ENCODE measurements around the gene VASH1. TPM values are rescaled to one million over a fixed set of nuclear protein-coding genes. Genes with fewer than 3 reads are reported as not detected.
A peak's percentile ranks its signal among the peaks of the same experiment; 100 is the strongest.

VASH1 gene
- total RNA-seq, 1 experiment from 2014 or later = 4.8 TPM

- Histone ChIP-seq H3K36me3 (replicated peaks; ENCODE audit: control insufficient read depth, insufficient read depth, low read length) (no peaks in the 10 kb centered on the region), H3K4me3 (ENCODE audit: insufficient read depth, low read depth, low read length) (peak overlapping the region; percentile 68), H3K27me3 (ENCODE audit: control insufficient read depth, insufficient read depth, low read length) (peaks cover 42% of the 10 kb centered on the region)
- DNase-seq = peak; percentile 37
These were observed 735 bp upstream of the VASH1 start for GRCh38 chr14:76760331-76761135.

DNA sequence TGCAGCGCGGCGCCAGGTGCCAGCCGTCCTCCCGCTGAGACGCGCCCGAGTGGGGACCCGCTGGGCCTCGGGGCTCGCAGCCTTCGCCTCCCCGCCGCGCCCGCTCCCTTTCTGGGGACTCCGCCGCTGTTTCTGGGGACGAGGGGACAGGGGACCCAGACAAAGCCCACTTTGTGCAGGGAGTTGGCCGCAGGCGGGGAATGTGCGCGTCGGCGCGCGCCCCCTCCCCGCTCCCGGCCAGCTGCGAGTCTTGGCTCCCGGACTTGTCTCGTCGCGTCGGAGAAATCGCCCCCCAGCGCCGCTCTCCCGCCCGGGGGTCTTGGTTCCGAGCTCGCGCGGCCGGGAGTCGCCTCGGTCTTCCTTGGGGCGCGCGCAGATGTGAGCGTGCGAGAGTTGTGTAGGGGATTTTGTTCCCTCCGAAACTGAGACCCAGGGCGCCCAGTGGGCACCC is 717 bp downstream of the VASH1 start:
- Histone ChIP-seq H3K4me3 (ENCODE audit: insufficient read depth, low read depth, low read length) (peak overlapping the region; percentile 68), H3K27me3 (ENCODE audit: control insufficient read depth, insufficient read depth, low read length) (peaks cover 42% of the 10 kb centered on the region), H3K36me3 (replicated peaks; ENCODE audit: control insufficient read depth, insufficient read depth, low read length) (no peaks in the 10 kb centered on the region)
- DNase-seq = peak; percentile 81

GRCh38 chr14:76762411-76763095 is 1.3 kb downstream of the VASH1 start:
- H3K27me3 ChIP-seq (ENCODE audit: control insufficient read depth, insufficient read depth, low read length) = peaks cover 42% of the 10 kb centered on the region
- DNase-seq = peak; percentile 53
- H3K4me3 ChIP-seq (ENCODE audit: insufficient read depth, low read depth, low read length) = peak overlapping the region; percentile 68
- H3K36me3 ChIP-seq (replicated peaks; ENCODE audit: control insufficient read depth, insufficient read depth, low read length) = no peaks in the 10 kb centered on the region

- H3K36me3 ChIP-seq (replicated peaks; ENCODE audit: control insufficient read depth, insufficient read depth, low read length) = no peaks in the 10 kb centered on the region
- peaks cover 42% of the 10 kb centered on the region for H3K27me3 ChIP-seq (ENCODE audit: control insufficient read depth, insufficient read depth, low read length)
- DNase-seq = no peak
- no peak overlapping the region for H3K4me3 ChIP-seq (ENCODE audit: insufficient read depth, low read depth, low read length)
These were observed 2.1 kb downstream of the VASH1 start for GRCh38 chr14:76763096-76764041.

GRCh38 chr14:76765461-76765931 is 4.2 kb downstream of the VASH1 start:
- Histone ChIP-seq H3K27me3 (ENCODE audit: control insufficient read depth, insufficient read depth, low read length) (peaks cover 34% of the 10 kb centered on the region), H3K4me3 (ENCODE audit: insufficient read depth, low read depth, low read length) (no peak overlapping the region), H3K36me3 (replicated peaks; ENCODE audit: control insufficient read depth, insufficient read depth, low read length) (no peaks in the 10 kb centered on the region)
- DNase-seq = peak; percentile 49

DNA sequence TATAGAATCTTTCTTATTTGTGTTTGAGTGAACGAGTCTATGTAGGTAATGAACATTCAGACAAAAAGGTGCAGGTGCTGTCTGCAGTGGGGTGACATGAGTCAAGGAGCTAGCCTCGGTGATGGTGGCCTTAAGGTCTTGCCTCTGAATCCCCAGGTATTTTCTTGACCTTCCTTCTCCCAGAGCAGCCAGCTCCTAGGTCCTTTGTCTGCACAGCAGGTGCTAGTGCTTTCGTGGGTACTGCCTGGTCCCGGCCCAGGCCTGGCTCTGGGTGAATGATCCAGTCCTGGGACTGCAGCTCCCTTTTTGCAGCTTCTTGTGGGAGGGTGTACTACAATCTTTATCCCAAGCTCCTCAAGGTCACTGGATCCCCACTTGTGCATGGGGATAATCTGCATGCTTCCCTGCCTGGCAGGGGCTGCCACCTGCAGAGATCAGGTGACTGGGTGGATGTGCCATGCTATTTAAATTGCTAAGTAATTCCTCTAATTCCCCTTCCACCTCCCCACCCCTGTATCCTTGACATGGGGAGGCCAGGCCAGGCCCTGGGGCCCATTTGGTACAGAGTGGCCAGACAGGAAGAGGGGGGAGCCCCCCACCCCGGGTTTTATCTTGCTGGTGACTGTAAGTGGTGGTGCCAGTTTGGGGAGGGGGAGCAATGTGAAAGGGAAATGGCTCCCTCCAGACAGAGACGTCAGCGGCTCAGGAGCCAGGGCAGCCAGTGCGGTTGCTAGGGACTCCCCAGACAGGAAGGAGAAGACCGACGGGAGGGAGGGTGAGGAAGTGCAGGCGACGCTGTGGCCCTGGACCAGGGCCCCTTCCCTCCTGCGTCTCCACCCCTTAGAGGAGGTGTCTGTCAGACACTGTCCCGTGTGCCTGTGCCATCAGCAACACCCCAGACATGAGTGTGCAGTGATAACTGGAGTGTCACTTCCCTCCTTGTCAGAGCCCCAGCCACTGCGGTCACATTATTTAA is 6.7 kb downstream of the VASH1 start:
- H3K4me3 ChIP-seq (ENCODE audit: insufficient read depth, low read depth, low read length) = no peak overlapping the region
- H3K36me3 ChIP-seq (replicated peaks; ENCODE audit: control insufficient read depth, insufficient read depth, low read length) = no peaks in the 10 kb centered on the region
- DNase-seq = peak; percentile 83
- H3K27me3 ChIP-seq (ENCODE audit: control insufficient read depth, insufficient read depth, low read length) = peaks cover 11% of the 10 kb centered on the region

DNA sequence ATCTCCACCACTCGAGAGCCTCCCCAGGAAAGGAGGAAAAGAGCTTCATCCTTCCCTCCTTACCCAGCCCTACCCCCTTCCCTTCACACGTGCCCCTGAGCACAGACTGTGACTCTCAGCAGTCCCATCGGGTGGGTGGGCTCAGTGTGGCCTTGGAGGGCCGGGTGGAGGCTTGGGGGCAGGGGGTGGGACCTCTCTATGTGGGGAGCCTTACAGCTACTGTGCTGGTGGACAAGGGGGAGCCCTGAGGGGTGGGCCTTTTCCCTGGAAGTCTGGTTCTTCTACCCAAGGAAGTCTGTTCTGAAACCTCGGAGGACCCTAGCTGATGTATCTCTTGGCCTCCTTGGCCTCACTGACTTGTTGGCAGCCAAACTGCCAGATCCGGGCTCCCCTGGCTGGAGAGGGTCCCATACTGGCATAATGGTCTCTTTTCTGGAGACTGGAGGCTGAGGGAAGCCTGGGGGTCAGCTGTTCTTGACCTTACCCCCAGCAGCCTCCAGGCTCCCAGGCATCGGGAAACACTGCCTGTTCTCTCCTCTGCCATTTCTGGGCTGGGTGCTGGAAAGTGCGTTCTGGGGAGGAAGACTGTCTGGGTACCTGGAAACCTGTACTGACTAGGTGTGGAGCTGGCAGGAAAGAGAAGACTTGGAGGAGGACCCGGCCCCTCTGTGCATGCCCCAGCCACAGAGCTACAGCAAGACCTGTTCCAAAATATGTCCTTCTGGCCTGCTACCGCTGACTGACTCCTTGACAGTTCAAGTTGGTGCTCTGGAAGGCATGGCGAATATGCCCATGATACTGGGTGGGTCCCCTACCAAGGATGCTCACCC is 7.6 kb downstream of the VASH1 start:
- DNase-seq = no peak
- Histone ChIP-seq H3K36me3 (replicated peaks; ENCODE audit: control insufficient read depth, insufficient read depth, low read length) (no peaks in the 10 kb centered on the region), H3K4me3 (ENCODE audit: insufficient read depth, low read depth, low read length) (no peak overlapping the region), H3K27me3 (ENCODE audit: control insufficient read depth, insufficient read depth, low read length) (peaks cover 2% of the 10 kb centered on the region)

DNA sequence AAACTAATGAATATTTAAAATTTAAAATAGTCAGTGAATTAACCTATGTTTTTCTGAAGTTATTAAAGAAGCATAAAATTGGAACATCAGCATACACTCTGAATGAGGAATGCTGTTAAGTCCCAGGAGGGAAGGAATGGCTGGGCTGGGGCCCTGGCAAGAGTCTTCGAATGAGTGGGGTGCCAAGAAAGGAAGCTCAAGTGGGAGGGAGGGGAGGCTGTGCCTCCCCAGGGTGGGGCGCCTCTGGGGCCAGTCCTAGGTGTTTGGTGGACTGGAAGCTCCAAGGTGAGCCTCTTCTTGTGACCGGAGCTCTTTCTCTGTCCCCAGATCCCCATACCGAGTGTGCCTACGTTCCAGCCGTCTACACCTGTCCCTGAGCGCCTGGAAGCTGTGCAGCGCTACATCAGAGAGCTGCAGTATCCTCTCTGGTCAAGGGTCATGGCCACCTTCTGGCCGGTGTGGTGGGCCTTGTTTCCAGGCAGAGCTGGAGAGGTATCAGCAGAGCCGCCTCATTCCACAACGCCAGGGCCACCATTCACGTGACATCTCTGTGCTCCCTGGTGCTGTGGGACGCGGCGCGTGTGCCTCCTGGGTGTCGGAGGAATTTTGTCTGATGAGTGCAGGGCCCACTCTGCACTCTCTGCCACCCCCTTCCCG is 8.5 kb downstream of the VASH1 start:
- no peaks in the 10 kb centered on the region for H3K36me3 ChIP-seq (replicated peaks; ENCODE audit: control insufficient read depth, insufficient read depth, low read length)
- no peak for DNase-seq
- H3K27me3 ChIP-seq (ENCODE audit: control insufficient read depth, insufficient read depth, low read length) = peaks cover 1% of the 10 kb centered on the region; the same call in 1 of the 2 replicates
- no peak overlapping the region for H3K4me3 ChIP-seq (ENCODE audit: insufficient read depth, low read depth, low read length)

- Histone ChIP-seq H3K27me3 (ENCODE audit: control insufficient read depth, insufficient read depth, low read length) (no peaks in the 10 kb centered on the region; the same call in 1 of the 2 replicates), H3K36me3 (replicated peaks; ENCODE audit: control insufficient read depth, insufficient read depth, low read length) (no peaks in the 10 kb centered on the region), H3K4me3 (ENCODE audit: insufficient read depth, low read depth, low read length) (no peak overlapping the region)
- DNase-seq = no peak
These were observed 9.5 kb downstream of the VASH1 start for GRCh38 chr14:76770521-76771436.

GRCh38 chr14:76771437-76771980 is 10.2 kb downstream of the VASH1 start:
- no peaks in the 10 kb centered on the region for H3K36me3 ChIP-seq (replicated peaks; ENCODE audit: control insufficient read depth, insufficient read depth, low read length)
- DNase-seq = no peak
- no peaks in the 10 kb centered on the region; the same call in 1 of the 2 replicates for H3K27me3 ChIP-seq (ENCODE audit: control insufficient read depth, insufficient read depth, low read length)

More at GRCh38 chr14:76771437-76771980, 10.2 kb downstream of the VASH1 start:
- no peak overlapping the region for H3K4me3 ChIP-seq (ENCODE audit: insufficient read depth, low read depth, low read length)

Measured in H7 (cell line).